ENCODE data around the gene MTPN.

The MTPN gene

DNA sequence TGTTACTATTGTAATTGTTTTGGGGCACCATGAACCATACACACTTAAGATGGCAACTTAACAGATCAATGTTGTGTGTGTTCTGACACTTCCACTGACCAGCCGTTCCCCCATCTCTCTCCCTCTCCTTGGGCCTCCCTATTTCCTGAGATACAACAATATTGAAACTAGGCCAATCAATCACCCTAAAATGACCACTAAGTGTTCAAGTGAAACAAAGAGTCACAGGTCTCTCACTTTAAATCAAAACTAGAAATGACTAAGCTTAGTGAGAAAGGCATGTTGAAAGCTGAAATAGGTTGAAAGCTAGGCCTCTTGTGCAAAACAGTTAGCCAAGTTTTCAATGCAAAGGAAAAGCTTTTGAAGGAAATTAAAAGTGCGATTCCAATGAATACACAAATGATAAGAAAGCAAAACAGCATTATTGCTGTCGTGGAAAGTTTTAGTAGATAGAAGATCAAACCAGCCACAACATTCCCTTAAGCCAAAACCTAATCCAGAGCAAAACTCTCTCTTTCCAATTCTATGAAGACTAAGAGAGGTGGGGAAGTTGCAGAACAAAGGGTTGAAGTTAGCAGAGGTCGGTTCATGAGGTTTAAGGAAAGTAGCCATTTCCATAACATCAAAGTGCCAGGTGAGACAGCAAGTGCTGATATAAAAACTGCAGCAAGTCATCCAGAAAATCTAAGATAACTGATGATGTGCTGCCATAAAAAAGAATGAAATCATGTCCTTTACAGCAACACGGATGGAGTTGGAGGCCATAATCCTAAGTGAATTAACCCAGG is 90.6 kb downstream of the MTPN start:
- intact Hi-C loops (cut with DNase I; ENCODE audit: low total_unique reads), result no loop called here
- Histone ChIP-seq H3K27me3 (no peaks in the 10 kb centered on the region), H3K36me3 (no peaks in the 10 kb centered on the region), H3K9me3 (no peaks in the 10 kb centered on the region), H3K4me1 (no peaks in the 10 kb centered on the region), H3K27ac (no peak overlapping the region), H3K4me3 (no peak overlapping the region)
- DNase-seq, result no peak
- TF ChIP-seq, protein P1, sequence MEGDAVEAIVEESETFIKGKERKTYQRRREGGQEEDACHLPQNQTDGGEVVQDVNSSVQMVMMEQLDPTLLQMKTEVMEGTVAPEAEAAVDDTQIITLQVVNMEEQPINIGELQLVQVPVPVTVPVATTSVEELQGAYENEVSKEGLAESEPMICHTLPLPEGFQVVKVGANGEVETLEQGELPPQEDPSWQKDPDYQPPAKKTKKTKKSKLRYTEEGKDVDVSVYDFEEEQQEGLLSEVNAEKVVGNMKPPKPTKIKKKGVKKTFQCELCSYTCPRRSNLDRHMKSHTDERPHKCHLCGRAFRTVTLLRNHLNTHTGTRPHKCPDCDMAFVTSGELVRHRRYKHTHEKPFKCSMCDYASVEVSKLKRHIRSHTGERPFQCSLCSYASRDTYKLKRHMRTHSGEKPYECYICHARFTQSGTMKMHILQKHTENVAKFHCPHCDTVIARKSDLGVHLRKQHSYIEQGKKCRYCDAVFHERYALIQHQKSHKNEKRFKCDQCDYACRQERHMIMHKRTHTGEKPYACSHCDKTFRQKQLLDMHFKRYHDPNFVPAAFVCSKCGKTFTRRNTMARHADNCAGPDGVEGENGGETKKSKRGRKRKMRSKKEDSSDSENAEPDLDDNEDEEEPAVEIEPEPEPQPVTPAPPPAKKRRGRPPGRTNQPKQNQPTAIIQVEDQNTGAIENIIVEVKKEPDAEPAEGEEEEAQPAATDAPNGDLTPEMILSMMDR (IDR thresholded peaks at IDR 0.05), result no peak

DNA sequence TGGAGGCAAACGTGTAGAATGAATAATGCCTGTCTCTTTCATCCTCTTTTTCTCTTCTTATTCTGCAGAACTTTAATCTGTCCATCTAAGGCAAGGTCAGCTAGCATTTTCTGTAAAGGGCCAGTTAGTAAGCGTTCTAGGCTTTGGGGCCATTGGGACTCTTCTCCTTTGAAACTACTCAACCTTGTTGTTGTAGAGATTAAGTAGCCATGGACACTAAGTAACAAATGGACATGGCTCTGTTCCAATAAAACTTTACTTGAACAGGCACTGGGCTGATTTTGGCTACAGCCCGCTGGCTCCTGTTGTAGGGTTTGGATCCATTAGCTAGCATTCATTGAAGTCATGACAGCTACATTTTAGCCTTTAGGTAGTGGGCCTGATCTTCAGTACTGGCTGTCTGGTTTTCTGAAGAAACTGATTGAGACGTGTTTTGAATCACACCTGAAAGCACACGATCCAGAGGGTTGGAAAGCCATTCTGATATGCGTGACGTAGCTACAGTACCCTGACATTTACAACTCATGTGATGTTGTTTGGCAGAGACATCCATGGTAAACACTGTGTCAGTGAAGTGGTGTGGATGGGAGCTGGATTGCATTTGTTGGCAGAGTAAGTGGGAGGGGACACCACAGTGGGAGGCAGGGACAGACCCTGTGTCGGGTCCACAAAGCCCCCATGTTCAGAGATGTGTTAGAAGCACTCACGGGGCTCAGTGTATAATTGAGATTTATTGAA is 92.5 kb downstream of the MTPN start:
- TF ChIP-seq, protein P1 (IDR thresholded peaks at IDR 0.05), result no peak
- Histone ChIP-seq H3K4me3 (no peak overlapping the region), H3K4me1 (no peaks in the 10 kb centered on the region), H3K36me3 (no peaks in the 10 kb centered on the region), H3K27ac (no peak overlapping the region), H3K27me3 (no peaks in the 10 kb centered on the region), H3K9me3 (no peaks in the 10 kb centered on the region)
- no peak for DNase-seq
- intact Hi-C loops (cut with DNase I; ENCODE audit: low total_unique reads), result loop anchor here (5.0 kb wide), 1 partner anchor 878 kb away; no protein-coding TSS in a partner anchor

DNA sequence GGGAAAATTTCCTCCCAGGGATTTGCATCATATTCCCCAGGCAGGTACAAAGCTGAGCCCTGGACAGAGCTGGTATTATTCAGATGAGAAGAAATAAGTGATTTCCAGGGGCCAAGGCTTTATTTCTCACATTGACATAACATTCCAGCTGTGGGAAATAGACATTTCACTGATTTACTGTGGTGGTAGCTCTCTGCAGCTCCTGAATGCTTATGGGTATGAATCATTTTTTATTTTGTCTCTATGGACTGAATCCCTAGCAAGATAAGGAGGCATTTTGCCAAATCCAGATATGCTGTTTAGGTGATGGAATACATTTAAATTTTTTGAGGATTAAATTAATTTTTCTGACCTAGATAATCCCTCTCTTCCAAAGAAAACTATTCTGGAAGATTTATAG is 97.9 kb downstream of the MTPN start:
- no peaks in the 10 kb centered on the region for H3K4me1 ChIP-seq
- H3K4me3 ChIP-seq, result no peak overlapping the region
- H3K27ac ChIP-seq, result no peak overlapping the region
- TF ChIP-seq, protein P1 (IDR thresholded peaks at IDR 0.05), result no peak
- no peaks in the 10 kb centered on the region for H3K9me3 ChIP-seq
- DNase-seq, result no peak
- no peaks in the 10 kb centered on the region for H3K27me3 ChIP-seq
- intact Hi-C loops (cut with DNase I; ENCODE audit: low total_unique reads), result no loop called here
- H3K36me3 ChIP-seq, result no peaks in the 10 kb centered on the region

DNA sequence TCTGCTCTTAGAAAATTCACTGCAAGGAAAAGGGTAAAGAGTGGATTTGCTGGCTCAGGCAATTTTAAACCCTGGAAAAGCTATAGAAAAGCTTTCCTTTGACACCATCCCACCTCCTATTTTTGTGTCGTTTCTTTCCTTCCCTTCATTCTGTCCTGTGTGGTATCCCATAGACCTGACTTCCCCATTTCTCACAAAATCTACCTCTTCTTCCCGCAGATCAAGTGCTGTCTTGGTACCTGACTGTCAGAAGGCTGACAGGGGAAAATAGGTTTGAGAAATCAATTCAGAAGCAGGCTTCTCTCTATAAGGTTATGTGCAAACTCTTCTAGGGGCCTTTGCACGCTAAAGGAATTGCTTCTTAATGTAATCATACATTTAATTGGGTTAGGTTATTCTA is 98.9 kb downstream of the MTPN start:
- Histone ChIP-seq H3K4me1 (no peaks in the 10 kb centered on the region), H3K27ac (no peak overlapping the region), H3K9me3 (no peaks in the 10 kb centered on the region), H3K36me3 (no peaks in the 10 kb centered on the region), H3K4me3 (no peak overlapping the region), H3K27me3 (no peaks in the 10 kb centered on the region)
- TF ChIP-seq, protein P1 (IDR thresholded peaks at IDR 0.05), result no peak
- intact Hi-C loops (cut with DNase I; ENCODE audit: low total_unique reads), result no loop called here
- no peak for DNase-seq

DNA sequence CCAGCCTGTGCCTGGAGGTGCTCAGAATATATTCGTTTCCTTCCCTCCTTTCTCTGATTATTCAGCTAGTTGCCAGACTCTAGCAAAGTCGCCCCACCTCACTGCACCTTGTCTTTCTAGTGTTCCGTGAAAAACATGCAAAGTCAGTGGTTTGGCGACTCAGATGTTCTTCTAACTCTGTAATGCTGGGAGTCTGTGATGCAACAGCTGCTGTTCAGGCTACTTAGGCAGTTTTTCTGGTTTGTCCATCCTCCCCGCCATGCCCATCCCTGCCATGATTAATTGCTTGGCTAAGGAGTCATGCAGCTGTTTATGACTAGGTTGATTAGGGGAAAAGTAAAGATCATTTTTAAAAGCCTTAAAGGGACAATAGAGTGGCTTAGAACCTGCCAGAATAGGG is 99.4 kb downstream of the MTPN start:
- Histone ChIP-seq H3K4me3 (no peak overlapping the region), H3K27ac (no peak overlapping the region), H3K27me3 (no peaks in the 10 kb centered on the region), H3K4me1 (no peaks in the 10 kb centered on the region), H3K9me3 (no peaks in the 10 kb centered on the region), H3K36me3 (no peaks in the 10 kb centered on the region)
- TF ChIP-seq, protein P1 (IDR thresholded peaks at IDR 0.05), result no peak
- DNase-seq, result no peak
- intact Hi-C loops (cut with DNase I; ENCODE audit: low total_unique reads), result no loop called here
